ENCODE results near the gene RNF215.

RNF215 gene

GRCh38 chr22:30380011-30380410 lies 7.2 kb downstream of the RNF215 start:
- no peak overlapping the region for H2BK15ac ChIP-seq (replicated peaks; ENCODE audit: low read depth)
- H3K4me1 ChIP-seq (ENCODE audit: control insufficient read depth, low read depth, low read length): no peaks in the 10 kb centered on the region
- no peak overlapping the region for H3K4ac ChIP-seq (ENCODE audit: low read depth, low read length)
- no peaks in the 10 kb centered on the region for H3K79me2 ChIP-seq (ENCODE audit: control insufficient read depth, insufficient read depth, low read length)
- H3K4me3 ChIP-seq (ENCODE audit: low read length): no peak overlapping the region
- H2BK120ac ChIP-seq (ENCODE audit: low read depth, low read length): no peak overlapping the region
- H2BK5ac ChIP-seq (ENCODE audit: low read length): no peak overlapping the region
- no peak overlapping the region for H3K9ac ChIP-seq (ENCODE audit: low read length)
- H3K23ac ChIP-seq (ENCODE audit: low read length): no peak overlapping the region
- no CpG with 5 or more reads among the region's 20 CpGs for WGBS (ENCODE audit: extremely low coverage, insufficient coverage, low lambda C conversion rate)
- H3K79me1 ChIP-seq (ENCODE audit: low read length): no peaks in the 10 kb centered on the region
- peaks cover 2% of the 10 kb centered on the region for H3K36me3 ChIP-seq (ENCODE audit: control insufficient read depth, insufficient read depth, low read length)
- no peak overlapping the region for H3K27ac ChIP-seq (ENCODE audit: low read depth, low read length)
- no peak for DNase-seq
- H4K5ac ChIP-seq (ENCODE audit: low read length): no peak overlapping the region
- no peak overlapping the region for H3K56ac ChIP-seq (ENCODE audit: low read length)
- H3K4me2 ChIP-seq (ENCODE audit: low read length): no peak overlapping the region
- no peak overlapping the region for H4K8ac ChIP-seq (ENCODE audit: low read depth, low read length)
- no peaks in the 10 kb centered on the region for H3K27me3 ChIP-seq (ENCODE audit: insufficient read depth, low read length, poor library complexity)
- H2AK5ac ChIP-seq (ENCODE audit: low read length): no peak overlapping the region
- no peak overlapping the region for H3K18ac ChIP-seq (ENCODE audit: low read length)

- no peaks in the 10 kb centered on the region for H3K27me3 ChIP-seq (ENCODE audit: insufficient read depth, low read length, poor library complexity)
- no peak overlapping the region for H2BK5ac ChIP-seq (ENCODE audit: low read length)
- H3K4me3 ChIP-seq (ENCODE audit: low read length): no peak overlapping the region
- H3K79me1 ChIP-seq (ENCODE audit: low read length): no peaks in the 10 kb centered on the region
- H3K27ac ChIP-seq (ENCODE audit: low read depth, low read length): no peak overlapping the region
- no peak overlapping the region for H2BK120ac ChIP-seq (ENCODE audit: low read depth, low read length)
- no peaks in the 10 kb centered on the region for H3K4me1 ChIP-seq (ENCODE audit: control insufficient read depth, low read depth, low read length)
- H3K18ac ChIP-seq (ENCODE audit: low read length): no peak overlapping the region
- no peak overlapping the region for H3K4ac ChIP-seq (ENCODE audit: low read depth, low read length)
- no peak for DNase-seq
- no peak overlapping the region for H3K56ac ChIP-seq (ENCODE audit: low read length)
- no CpG with 5 or more reads among the region's 13 CpGs for WGBS (ENCODE audit: extremely low coverage, insufficient coverage, low lambda C conversion rate)
- no peak overlapping the region for H2AK5ac ChIP-seq (ENCODE audit: low read length)
- H3K4me2 ChIP-seq (ENCODE audit: low read length): no peak overlapping the region
- H4K8ac ChIP-seq (ENCODE audit: low read depth, low read length): no peak overlapping the region
- no peaks in the 10 kb centered on the region for H3K79me2 ChIP-seq (ENCODE audit: control insufficient read depth, insufficient read depth, low read length)
- no peak overlapping the region for H3K9ac ChIP-seq (ENCODE audit: low read length)
- H3K23ac ChIP-seq (ENCODE audit: low read length): no peak overlapping the region
- H3K36me3 ChIP-seq (ENCODE audit: control insufficient read depth, insufficient read depth, low read length): peaks cover 2% of the 10 kb centered on the region
- H2BK15ac ChIP-seq (replicated peaks; ENCODE audit: low read depth): no peak overlapping the region
- H4K5ac ChIP-seq (ENCODE audit: low read length): no peak overlapping the region
Measured at GRCh38 chr22:30375312-30375849, 11.8 kb downstream of the RNF215 start.

GRCh38 chr22:30373331-30374325 lies 13.6 kb downstream of the RNF215 start:
- H4K5ac ChIP-seq (ENCODE audit: low read length): no peak overlapping the region
- no peak overlapping the region for H3K27ac ChIP-seq (ENCODE audit: low read depth, low read length)
- no peak overlapping the region for H3K18ac ChIP-seq (ENCODE audit: low read length)
- H4K8ac ChIP-seq (ENCODE audit: low read depth, low read length): no peak overlapping the region
- no peak overlapping the region for H3K23ac ChIP-seq (ENCODE audit: low read length)
- WGBS (ENCODE audit: extremely low coverage, insufficient coverage, low lambda C conversion rate): no CpG with 5 or more reads among the region's 33 CpGs
- no peaks in the 10 kb centered on the region for H3K79me1 ChIP-seq (ENCODE audit: low read length)
- H3K9ac ChIP-seq (ENCODE audit: low read length): no peak overlapping the region
- no peak overlapping the region for H3K56ac ChIP-seq (ENCODE audit: low read length)
- DNase-seq: no peak
- H2BK120ac ChIP-seq (ENCODE audit: low read depth, low read length): no peak overlapping the region
- no peak overlapping the region for H3K4me3 ChIP-seq (ENCODE audit: low read length)
- H2BK5ac ChIP-seq (ENCODE audit: low read length): no peak overlapping the region
- no peak overlapping the region for H2AK5ac ChIP-seq (ENCODE audit: low read length)
- H3K36me3 ChIP-seq (ENCODE audit: control insufficient read depth, insufficient read depth, low read length): no peaks in the 10 kb centered on the region
- no peaks in the 10 kb centered on the region for H3K4me1 ChIP-seq (ENCODE audit: control insufficient read depth, low read depth, low read length)
- no peak overlapping the region for H2BK15ac ChIP-seq (replicated peaks; ENCODE audit: low read depth)
- no peaks in the 10 kb centered on the region for H3K79me2 ChIP-seq (ENCODE audit: control insufficient read depth, insufficient read depth, low read length)
- no peak overlapping the region for H3K4ac ChIP-seq (ENCODE audit: low read depth, low read length)
- no peaks in the 10 kb centered on the region for H3K27me3 ChIP-seq (ENCODE audit: insufficient read depth, low read length, poor library complexity)
- H3K4me2 ChIP-seq (ENCODE audit: low read length): no peak overlapping the region

- DNase-seq: no peak
- no peak overlapping the region for H3K9ac ChIP-seq (ENCODE audit: low read length)
- no peak overlapping the region for H2AK5ac ChIP-seq (ENCODE audit: low read length)
- no peak overlapping the region for H2BK15ac ChIP-seq (replicated peaks; ENCODE audit: low read depth)
- H3K4ac ChIP-seq (ENCODE audit: low read depth, low read length): no peak overlapping the region
- H2BK5ac ChIP-seq (ENCODE audit: low read length): no peak overlapping the region
- no CpG with 5 or more reads among the region's 8 CpGs for WGBS (ENCODE audit: extremely low coverage, insufficient coverage, low lambda C conversion rate)
- no peaks in the 10 kb centered on the region for H3K79me2 ChIP-seq (ENCODE audit: control insufficient read depth, insufficient read depth, low read length)
- H3K4me2 ChIP-seq (ENCODE audit: low read length): no peak overlapping the region
- no peak overlapping the region for H3K18ac ChIP-seq (ENCODE audit: low read length)
- H3K79me1 ChIP-seq (ENCODE audit: low read length): no peaks in the 10 kb centered on the region
- no peak overlapping the region for H2BK120ac ChIP-seq (ENCODE audit: low read depth, low read length)
- no peaks in the 10 kb centered on the region for H3K27me3 ChIP-seq (ENCODE audit: insufficient read depth, low read length, poor library complexity)
- no peak overlapping the region for H4K5ac ChIP-seq (ENCODE audit: low read length)
- no peak overlapping the region for H3K4me3 ChIP-seq (ENCODE audit: low read length)
- no peak overlapping the region for H3K23ac ChIP-seq (ENCODE audit: low read length)
- no peak overlapping the region for H4K8ac ChIP-seq (ENCODE audit: low read depth, low read length)
- no peaks in the 10 kb centered on the region for H3K4me1 ChIP-seq (ENCODE audit: control insufficient read depth, low read depth, low read length)
- no peak overlapping the region for H3K27ac ChIP-seq (ENCODE audit: low read depth, low read length)
- H3K36me3 ChIP-seq (ENCODE audit: control insufficient read depth, insufficient read depth, low read length): no peaks in the 10 kb centered on the region
- H3K56ac ChIP-seq (ENCODE audit: low read length): no peak overlapping the region
Measured at GRCh38 chr22:30372915-30373314, 14.3 kb downstream of the RNF215 start.

GRCh38 chr22:30371981-30372380 lies 15.2 kb downstream of the RNF215 start:
- Histone ChIP-seq H2BK5ac (ENCODE audit: low read length) (no peak overlapping the region), H3K9ac (ENCODE audit: low read length) (no peak overlapping the region), H3K23ac (ENCODE audit: low read length) (no peak overlapping the region), H3K4me1 (ENCODE audit: control insufficient read depth, low read depth, low read length) (no peaks in the 10 kb centered on the region), H2BK15ac (replicated peaks; ENCODE audit: low read depth) (no peak overlapping the region), H3K36me3 (ENCODE audit: control insufficient read depth, insufficient read depth, low read length) (no peaks in the 10 kb centered on the region), H2AK5ac (ENCODE audit: low read length) (no peak overlapping the region), H3K79me1 (ENCODE audit: low read length) (no peaks in the 10 kb centered on the region), H4K5ac (ENCODE audit: low read length) (no peak overlapping the region), H3K56ac (ENCODE audit: low read length) (no peak overlapping the region), H3K4me2 (ENCODE audit: low read length) (no peak overlapping the region), H4K8ac (ENCODE audit: low read depth, low read length) (no peak overlapping the region), H3K18ac (ENCODE audit: low read length) (no peak overlapping the region), H3K27me3 (ENCODE audit: insufficient read depth, low read length, poor library complexity) (no peaks in the 10 kb centered on the region), H3K79me2 (ENCODE audit: control insufficient read depth, insufficient read depth, low read length) (no peaks in the 10 kb centered on the region), H3K27ac (ENCODE audit: low read depth, low read length) (no peak overlapping the region), H3K4ac (ENCODE audit: low read depth, low read length) (no peak overlapping the region), H2BK120ac (ENCODE audit: low read depth, low read length) (no peak overlapping the region), H3K4me3 (ENCODE audit: low read length) (no peak overlapping the region)
- no peak for DNase-seq
- WGBS (ENCODE audit: extremely low coverage, insufficient coverage, low lambda C conversion rate): no CpG with 5 or more reads among the region's 13 CpGs
